Measurements from ENCODE around the gene PDGFRB.

DNA sequence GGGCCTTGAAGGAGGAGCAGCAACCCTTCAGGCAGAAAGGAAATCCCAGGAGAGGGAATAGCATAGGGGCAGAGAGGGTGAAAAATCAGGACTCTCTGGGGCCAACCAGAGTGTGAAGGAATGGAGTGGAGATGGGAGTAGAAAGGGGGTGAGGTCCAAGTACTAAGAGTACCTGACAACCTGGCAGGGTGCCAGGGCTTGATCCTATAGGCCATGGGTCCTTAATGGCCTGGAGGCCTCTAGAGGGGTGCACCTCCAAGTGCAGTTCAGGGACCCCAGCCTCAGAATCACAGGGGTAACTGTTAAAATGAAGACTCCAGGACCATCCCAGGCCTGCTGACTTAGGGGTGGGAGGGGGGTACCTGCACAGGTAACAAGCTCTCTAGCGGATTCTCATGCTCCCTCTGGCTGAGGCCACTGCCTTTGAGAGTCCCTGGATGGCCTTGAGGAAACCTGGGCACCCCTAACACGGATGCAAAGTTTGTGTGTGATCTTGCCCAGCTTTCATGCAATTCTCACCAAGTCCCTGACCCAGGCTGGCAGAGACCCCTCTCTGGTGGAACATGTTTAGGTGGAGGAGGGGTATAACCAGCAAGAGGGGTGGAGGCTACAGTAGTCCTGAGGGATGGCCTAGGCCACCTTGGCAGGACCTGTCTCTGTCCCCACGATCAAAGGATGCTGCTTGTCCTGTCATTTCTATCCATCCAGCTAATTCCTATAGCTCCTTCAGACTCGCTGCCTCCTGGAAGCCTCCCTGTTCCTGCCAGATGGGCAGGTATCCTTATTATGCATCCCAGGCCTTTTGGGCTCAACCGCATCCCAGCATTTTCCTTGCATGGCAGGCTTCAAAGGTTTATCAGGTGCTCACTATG, 51.7 kb downstream of the PDGFRB start:
- no peak for TF ChIP-seq CTCF (IDR thresholded peaks at IDR 0.05; ENCODE audit: low read depth, low read length)
- no peak for TF ChIP-seq EZH2phosphoT487 (IDR thresholded peaks at IDR 0.05; ENCODE audit: low read depth)
